ENCODE data around the gene IRX2.

GRCh38 chr5:2763533-2763794, 12.0 kb upstream of the IRX2 start:
- TF ChIP-seq CTCF (IDR thresholded peaks at IDR 0.05) (no peak), EZH2 (IDR thresholded peaks at IDR 0.05; ENCODE audit: borderline replicate concordance, insufficient read depth, low read depth, low read length, poor library complexity, severe bottlenecking) (no peak)
